Stimulated activated CD8-positive, alpha-beta memory T cell treated with anti-CD3 and anti-CD28 coated beads, Interleukin-7, amount 100 ng/mL, for 4 hours (primary cell): ENCODE results near the gene PDE7B.

Source experiments
- DNase-seq, 2 donors: peaks; one replicate each; pipeline ENCODE4 v3.0.0-alpha.2; 2020; ENCODE audit warnings: low read depth in 2 of 2

The PDE7B gene

GRCh38 chr6:136226674-136227377 lies 375.3 kb downstream of the PDE7B start:
- no peak for DNase-seq

DNA sequence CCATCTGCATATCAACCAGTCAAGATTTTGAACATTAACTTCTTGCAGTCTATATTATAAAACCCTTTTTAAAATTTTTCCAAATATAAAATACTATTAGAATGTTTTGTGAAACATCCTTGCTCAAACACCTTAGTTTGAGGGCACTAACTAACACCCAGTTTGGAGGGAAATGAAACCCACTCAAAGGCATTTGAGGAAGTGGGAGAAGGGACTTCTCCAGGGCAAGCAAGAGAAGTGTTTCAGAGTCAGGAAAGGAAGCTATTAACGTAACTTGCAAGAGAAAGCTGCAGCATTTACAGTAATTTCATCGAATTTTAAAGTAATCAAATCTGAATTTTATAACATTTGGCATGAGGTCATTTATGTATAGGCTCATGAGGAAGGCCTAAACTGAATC lies 377.3 kb downstream of the PDE7B start:
- no peak for DNase-seq

GRCh38 chr6:136230219-136230853 lies 378.8 kb downstream of the PDE7B start:
- no peak for DNase-seq

GRCh38 chr6:136232701-136233100 lies 381.2 kb downstream of the PDE7B start:
- DNase-seq: no peak

DNA sequence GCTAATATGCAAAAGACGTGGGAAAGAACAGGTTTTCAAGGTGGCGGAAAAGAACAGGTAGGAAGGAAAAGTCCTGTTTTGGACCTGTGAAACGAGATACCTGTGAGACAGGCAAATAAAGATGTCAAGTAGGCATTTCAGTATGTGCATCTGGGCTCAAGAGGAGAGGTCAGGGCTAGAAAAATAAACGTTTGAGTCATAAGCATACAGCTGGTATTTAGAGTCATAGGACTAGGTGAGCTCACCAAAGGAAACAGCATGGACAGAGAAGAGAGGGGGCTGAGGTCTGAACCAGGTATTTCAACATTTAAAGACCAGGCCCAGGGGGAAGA lies 383.7 kb downstream of the PDE7B start:
- DNase-seq: no peak

DNA sequence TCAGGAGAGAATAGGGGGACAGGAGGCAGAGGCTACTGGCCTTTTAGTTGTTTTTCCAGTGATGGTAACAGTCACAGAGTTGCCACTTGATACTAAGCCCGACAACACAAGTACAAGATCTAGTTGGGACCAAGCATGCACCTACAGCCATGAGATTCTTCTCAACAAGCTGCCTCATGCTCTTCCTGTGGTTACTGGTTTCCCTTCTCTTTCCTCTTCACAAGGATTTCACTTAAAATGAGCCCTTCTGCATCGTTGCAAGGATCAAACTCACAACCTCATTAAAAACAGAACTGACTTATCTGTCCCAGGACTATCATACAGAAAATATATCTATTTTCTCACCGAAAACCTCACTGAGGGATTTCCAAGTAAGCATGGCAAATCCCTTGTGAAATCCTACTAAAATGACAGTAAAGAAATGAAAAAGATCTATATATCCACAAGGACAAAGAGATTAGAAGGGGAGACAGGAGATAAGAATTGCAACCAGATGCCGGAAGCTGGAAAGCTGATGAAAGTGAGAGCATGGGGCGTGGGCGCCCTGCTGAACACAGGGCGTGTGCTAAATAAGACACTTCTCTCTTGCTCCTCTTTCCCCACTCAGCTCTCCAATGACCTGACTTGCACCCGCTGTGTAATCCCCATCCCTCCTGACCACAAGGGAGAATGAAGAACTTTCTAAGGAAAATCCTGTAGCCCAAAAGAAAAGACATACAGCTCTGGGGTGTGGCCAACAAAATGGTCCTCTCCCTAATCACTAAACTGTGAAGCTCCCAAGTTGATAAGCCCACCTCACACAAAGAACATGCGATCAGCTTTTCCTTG lies 385.2 kb downstream of the PDE7B start:
- DNase-seq: no peak

DNA sequence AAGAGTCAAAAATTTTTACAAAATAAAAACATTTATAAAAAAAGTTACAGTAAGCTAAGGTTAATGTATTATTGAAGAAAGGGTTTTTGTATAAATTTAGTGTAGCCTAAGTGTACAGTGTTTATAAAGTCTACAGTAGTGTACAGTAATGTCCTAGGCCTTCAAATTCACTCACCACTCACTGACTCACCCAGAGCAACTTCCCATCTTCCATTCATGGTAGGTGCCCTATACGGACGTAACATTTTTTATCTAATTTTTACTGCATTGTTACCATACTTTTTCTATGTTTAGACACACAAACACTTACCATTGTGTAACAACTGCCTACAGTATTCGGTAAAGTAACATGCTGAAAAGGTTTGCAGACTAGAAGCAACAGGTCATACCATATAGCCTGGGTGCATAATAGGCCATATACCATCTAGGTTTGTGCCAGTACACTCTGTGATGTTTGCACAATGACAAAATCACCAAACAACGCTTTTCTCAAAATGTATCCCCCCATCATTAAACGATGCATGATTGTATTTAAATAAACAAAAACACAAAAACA lies 392.6 kb downstream of the PDE7B start:
- DNase-seq: no peak
